Type B pancreatic cell (in vitro differentiated cells): ENCODE data around the gene COL8A1. TPM values are rescaled to one million over a fixed set of nuclear protein-coding genes. Genes with fewer than 3 reads are reported as not detected.

Experiments
- DNase-seq: peaks from one replicate; pipeline ENCODE4 v3.0.0; 2021; ENCODE audit warnings: mixed read lengths; ENCODE audit not compliant: unreplicated experiment; ENCODE audit errors: extremely low spot score
- H3K27ac Mint-ChIP-seq: 2 replicates; pipeline ENCODE4 v1.8.0; 2021; ENCODE audit warnings: mild to moderate bottlenecking, mixed read lengths
- H3K27me3 Mint-ChIP-seq: 2 replicates; pipeline ENCODE4 v1.8.0; 2021; ENCODE audit warnings: mixed read lengths
- H3K36me3 Mint-ChIP-seq: 2 replicates; pipeline ENCODE4 v1.8.0; 2021; ENCODE audit warnings: mixed read lengths
- H3K4me1 Mint-ChIP-seq: one replicate; pipeline ENCODE4 v1.8.0; 2021; ENCODE audit warnings: mixed read lengths; ENCODE audit not compliant: unreplicated experiment
- H3K4me3 Mint-ChIP-seq: 2 replicates; pipeline ENCODE4 v1.8.0; 2021; ENCODE audit warnings: mild to moderate bottlenecking, mixed read lengths
- H3K9me3 Mint-ChIP-seq: 2 replicates; pipeline ENCODE4 v1.8.0; 2021; ENCODE audit warnings: mixed read lengths
- total RNA-seq: library from RNA; stranded (reverse); gene quantifications from 2 replicates; pipeline ENCODE4 v1.2.1, GENCODE V29; 2021; ENCODE audit warnings: low replicate concordance
- TF ChIP-seq, protein P1 (sequence below): fragments of 200-600 bp; sonication (generic); conservative IDR thresholded peaks from 2 replicates; pipeline ENCODE4 v1.5.0; 2021; ENCODE audit warnings: antibody characterized with exemption, mild to moderate bottlenecking

The COL8A1 gene
- total RNA-seq, 1 donor from 2014 or later = 2.6 TPM

DNA sequence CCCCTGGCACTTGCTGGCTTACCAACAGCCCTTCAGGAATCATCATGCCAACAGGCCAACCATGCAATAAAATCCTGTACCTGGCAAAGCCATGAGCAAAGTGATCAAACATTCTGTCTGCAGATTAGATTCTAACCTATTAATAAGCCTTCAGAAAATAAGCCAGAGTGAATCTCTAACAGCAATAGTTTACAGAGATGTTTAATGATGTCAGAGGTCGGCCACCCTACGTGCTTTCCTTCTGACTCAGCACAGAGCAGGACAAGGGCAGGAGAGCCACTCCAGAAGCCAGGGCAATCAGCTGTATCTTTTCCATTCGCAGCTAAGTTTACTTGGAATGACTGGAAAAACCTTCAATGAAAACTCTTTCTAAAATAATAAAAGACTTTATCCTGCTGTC is 13.1 kb downstream of the COL8A1 start:
- TF ChIP-seq, protein P1, sequence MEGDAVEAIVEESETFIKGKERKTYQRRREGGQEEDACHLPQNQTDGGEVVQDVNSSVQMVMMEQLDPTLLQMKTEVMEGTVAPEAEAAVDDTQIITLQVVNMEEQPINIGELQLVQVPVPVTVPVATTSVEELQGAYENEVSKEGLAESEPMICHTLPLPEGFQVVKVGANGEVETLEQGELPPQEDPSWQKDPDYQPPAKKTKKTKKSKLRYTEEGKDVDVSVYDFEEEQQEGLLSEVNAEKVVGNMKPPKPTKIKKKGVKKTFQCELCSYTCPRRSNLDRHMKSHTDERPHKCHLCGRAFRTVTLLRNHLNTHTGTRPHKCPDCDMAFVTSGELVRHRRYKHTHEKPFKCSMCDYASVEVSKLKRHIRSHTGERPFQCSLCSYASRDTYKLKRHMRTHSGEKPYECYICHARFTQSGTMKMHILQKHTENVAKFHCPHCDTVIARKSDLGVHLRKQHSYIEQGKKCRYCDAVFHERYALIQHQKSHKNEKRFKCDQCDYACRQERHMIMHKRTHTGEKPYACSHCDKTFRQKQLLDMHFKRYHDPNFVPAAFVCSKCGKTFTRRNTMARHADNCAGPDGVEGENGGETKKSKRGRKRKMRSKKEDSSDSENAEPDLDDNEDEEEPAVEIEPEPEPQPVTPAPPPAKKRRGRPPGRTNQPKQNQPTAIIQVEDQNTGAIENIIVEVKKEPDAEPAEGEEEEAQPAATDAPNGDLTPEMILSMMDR = no peak
- Mint-ChIP-seq H3K27me3 (peaks cover 25% of the 10 kb centered on the region), H3K4me3 (no peak overlapping the region), H3K27ac (no peak overlapping the region), H3K36me3 (no peaks in the 10 kb centered on the region), H3K9me3 (no peaks in the 10 kb centered on the region), H3K4me1 (peaks cover 6% of the 10 kb centered on the region)
- DNase-seq = no peak

DNA sequence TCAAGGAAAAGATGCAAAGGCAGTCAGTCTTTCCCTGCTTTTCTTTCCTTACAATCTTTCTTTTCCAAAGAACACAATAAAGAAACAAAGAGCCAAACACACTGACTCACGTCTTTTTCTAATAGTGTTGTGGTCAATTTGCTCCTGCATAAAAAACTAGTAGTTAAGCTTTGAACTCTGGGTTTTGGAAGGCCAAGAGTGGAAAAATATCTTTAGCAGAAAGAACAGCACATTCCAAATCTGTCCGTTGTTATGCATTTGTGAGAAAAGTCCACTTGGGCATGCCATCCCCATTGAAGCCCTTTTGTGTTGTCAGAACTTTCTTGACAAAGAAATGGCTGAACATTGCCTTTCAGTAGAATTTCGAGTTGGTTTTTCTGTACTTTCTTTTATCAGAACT is 18.2 kb downstream of the COL8A1 start:
- no peaks in the 10 kb centered on the region for H3K36me3 Mint-ChIP-seq
- no peaks in the 10 kb centered on the region for H3K9me3 Mint-ChIP-seq
- H3K4me3 Mint-ChIP-seq = no peak overlapping the region
- TF ChIP-seq, protein P1 = no peak
- H3K27me3 Mint-ChIP-seq = peaks cover 3% of the 10 kb centered on the region
- no peak overlapping the region for H3K27ac Mint-ChIP-seq
- no peak for DNase-seq
- no peaks in the 10 kb centered on the region for H3K4me1 Mint-ChIP-seq

DNA sequence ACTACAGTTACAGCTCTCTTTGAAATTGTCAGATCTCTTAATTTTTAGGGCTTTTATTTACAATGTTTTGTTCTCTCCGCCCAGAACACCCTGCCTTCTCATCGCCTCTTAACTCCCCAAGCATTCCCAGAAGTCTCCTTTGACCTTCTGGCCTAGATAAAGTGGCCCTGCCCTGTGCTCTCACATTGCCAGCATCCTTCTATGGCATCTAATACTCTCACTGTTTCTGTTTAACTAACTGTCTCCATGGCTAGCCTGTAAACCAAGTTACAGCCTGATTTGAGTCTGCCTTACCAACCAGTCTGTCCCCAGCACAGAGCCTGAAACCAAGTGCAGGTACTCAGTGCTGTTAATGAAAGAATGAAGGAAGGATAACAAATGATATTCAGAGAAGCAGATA is 19.9 kb downstream of the COL8A1 start:
- H3K4me1 Mint-ChIP-seq = no peaks in the 10 kb centered on the region
- no peak for DNase-seq
- TF ChIP-seq, protein P1 = no peak
- no peaks in the 10 kb centered on the region for H3K36me3 Mint-ChIP-seq
- no peak overlapping the region for H3K4me3 Mint-ChIP-seq
- no peaks in the 10 kb centered on the region for H3K9me3 Mint-ChIP-seq
- no peak overlapping the region for H3K27ac Mint-ChIP-seq
- peaks cover 3% of the 10 kb centered on the region for H3K27me3 Mint-ChIP-seq

DNA sequence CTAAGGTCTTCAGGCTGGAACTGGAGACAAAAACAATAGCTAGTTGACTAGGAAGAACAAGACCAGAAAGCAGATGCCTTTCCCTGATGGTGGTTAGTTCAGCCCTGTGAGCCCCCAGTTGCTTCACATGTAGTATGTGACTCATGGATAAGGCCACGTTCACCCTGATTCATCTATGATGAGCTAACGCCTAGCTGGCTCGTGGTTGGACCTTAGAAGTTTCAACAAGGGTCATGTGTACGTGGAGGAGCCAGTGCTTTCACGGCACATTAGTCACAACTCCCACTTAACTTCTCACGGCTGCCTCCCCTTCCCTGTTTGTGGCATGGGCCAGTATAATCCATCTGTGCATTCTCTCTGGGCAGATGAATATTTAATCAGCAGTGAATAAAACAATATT is 20.6 kb downstream of the COL8A1 start:
- no peaks in the 10 kb centered on the region for H3K4me1 Mint-ChIP-seq
- H3K27ac Mint-ChIP-seq = no peak overlapping the region
- H3K36me3 Mint-ChIP-seq = no peaks in the 10 kb centered on the region
- TF ChIP-seq, protein P1 = no peak
- H3K4me3 Mint-ChIP-seq = no peak overlapping the region
- peaks cover 5% of the 10 kb centered on the region for H3K27me3 Mint-ChIP-seq
- no peaks in the 10 kb centered on the region for H3K9me3 Mint-ChIP-seq
- DNase-seq = no peak

DNA sequence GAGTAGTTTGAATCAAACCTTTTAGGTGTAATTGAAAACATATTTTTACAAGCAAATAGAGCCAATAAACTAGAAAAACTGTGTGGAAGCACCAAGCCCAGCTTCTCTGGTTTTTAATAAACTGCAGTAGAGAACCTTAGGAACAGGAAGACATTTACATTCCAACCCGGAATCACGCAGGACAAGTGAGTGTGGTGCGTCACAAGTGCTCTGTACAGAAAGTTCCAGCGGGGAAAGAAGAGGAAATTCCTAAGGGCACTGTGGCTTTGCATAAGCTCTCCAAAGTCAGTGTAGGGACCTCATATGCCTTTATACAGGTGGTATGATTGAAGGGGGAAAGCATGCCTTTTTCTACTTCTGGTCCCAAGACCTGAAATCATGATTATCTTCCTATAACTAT is 21.6 kb downstream of the COL8A1 start:
- H3K36me3 Mint-ChIP-seq = no peaks in the 10 kb centered on the region
- H3K27ac Mint-ChIP-seq = no peak overlapping the region
- H3K4me1 Mint-ChIP-seq = no peaks in the 10 kb centered on the region

More for the DNA sequence above, 21.6 kb downstream of the COL8A1 start:
- Mint-ChIP-seq H3K27me3 (peaks cover 8% of the 10 kb centered on the region), H3K9me3 (no peaks in the 10 kb centered on the region), H3K4me3 (no peak overlapping the region)
- DNase-seq = no peak
- TF ChIP-seq, protein P1 = no peak
